Measurements from ENCODE around the gene ALG1. TPM values are rescaled to one million over a fixed set of nuclear protein-coding genes. Genes with fewer than 3 reads are reported as not detected.

Gene ALG1
- total and polyA plus RNA-seq, 2 of the 13 experiments (the other 11 are each of a cell fraction or from before 2014, with no cell fraction given), result 43.3 to 75.6 TPM

GRCh38 chr16:5032748-5033167 lies 38.9 kb upstream of the ALG1 start (continued):
- TF ChIP-seq GPBP1L1 (CRISPR knock-in tag; IDR thresholded peaks at IDR 0.05) (no peak), ZFP91 (CRISPR knock-in tag; IDR thresholded peaks at IDR 0.05; ENCODE audit: borderline replicate concordance) (no peak), ZNF17 (CRISPR knock-in tag; IDR thresholded peaks at IDR 0.05) (no peak), TBP (CRISPR knock-in tag; IDR thresholded peaks at IDR 0.05) (no peak), HNF4A (CRISPR knock-in tag; IDR thresholded peaks at IDR 0.05) (peak; percentile 76), ESRRA (CRISPR knock-in tag; IDR thresholded peaks at IDR 0.05; ENCODE audit: low read depth) (no peak; the same call in 1 of the 2 replicates), FOXK2 (IDR thresholded peaks at IDR 0.05) (peak; percentile 71), EP300 (IDR thresholded peaks at IDR 0.05; ENCODE audit: low read depth in 2 of 2, low read length in 2 of 2) (peak in 1 of 2 experiments; percentile 49; a peak in 2 of 4 replicates), EP300 (CRISPR knock-in tag; IDR thresholded peaks at IDR 0.05; ENCODE audit: borderline replicate concordance) (no peak; the same call in 1 of the 2 replicates), SAP130 (CRISPR knock-in tag; IDR thresholded peaks at IDR 0.05; ENCODE audit: low read depth) (peak; percentile 45), BCL6 (CRISPR knock-in tag; IDR thresholded peaks at IDR 0.05) (0 out of 2 replicates have a peak, but pooled peaks have one; percentile 23), RFX1 (IDR thresholded peaks at IDR 0.05) (no peak), ZNF605 (CRISPR knock-in tag; IDR thresholded peaks at IDR 0.05) (0 out of 2 replicates have a peak, but pooled peaks have one; percentile 46), NFYB (CRISPR knock-in tag; IDR thresholded peaks at IDR 0.05) (no peak; the same call in 1 of the 2 replicates), ATF6 (CRISPR knock-in tag; conservative IDR thresholded peaks at IDR 0.05) (no peak), ATF2 (CRISPR knock-in tag; IDR thresholded peaks at IDR 0.05) (no peak), RAD21 (CRISPR knock-in tag; IDR thresholded peaks at IDR 0.05) (peak; percentile 8; the same call in 1 of the 2 replicates), FOSL1 (CRISPR knock-in tag; IDR thresholded peaks at IDR 0.05; ENCODE audit: borderline replicate concordance) (peak; percentile 66; the same call in 1 of the 2 replicates), TBX3 (IDR thresholded peaks at IDR 0.05; ENCODE audit: borderline replicate concordance) (peak; percentile 28; the same call in 1 of the 2 replicates), ZBTB46 (CRISPR knock-in tag; IDR thresholded peaks at IDR 0.05; ENCODE audit: borderline replicate concordance) (no peak), TARDBP (CRISPR knock-in tag; IDR thresholded peaks at IDR 0.05) (peak; percentile 58), POLR2AphosphoS2 (IDR thresholded peaks at IDR 0.05; ENCODE audit: low read depth, low read length) (no peak), HHEX (CRISPR knock-in tag; IDR thresholded peaks at IDR 0.05) (0 out of 2 replicates have a peak, but pooled peaks have one; percentile 24)
